ENCODE data around the gene SH2D4B. TPM values are rescaled to one million over a fixed set of nuclear protein-coding genes. Genes with fewer than 3 reads are reported as not detected.

Gene SH2D4B
- total RNA-seq, 4 donors from 2014 or later = not detected

DNA sequence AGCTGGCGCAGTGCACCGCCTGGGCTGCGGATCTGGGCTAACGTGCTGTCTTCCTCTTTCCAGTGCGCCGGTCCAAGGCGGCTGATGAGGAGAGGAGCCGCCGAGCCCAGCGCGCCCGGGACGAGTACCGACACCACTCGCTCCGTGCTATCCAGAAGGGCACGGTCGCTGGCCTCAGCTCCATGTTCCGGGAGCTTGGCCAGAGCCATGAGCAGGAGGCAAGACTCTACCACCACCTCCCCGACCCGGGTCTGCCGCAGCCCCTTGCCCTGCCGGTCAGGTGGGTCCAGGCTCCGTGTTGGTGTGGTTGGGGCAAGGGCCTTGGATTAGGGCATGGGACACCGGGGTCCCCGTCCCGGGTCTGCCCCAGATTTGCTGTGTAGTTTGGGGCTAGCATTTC lies 65.8 kb downstream of the SH2D4B start:
- WGBS, 2 donors = 94% methylated on average over 27 of the region's 27 CpGs
- Histone ChIP-seq H3K36me3 (no peaks in the 10 kb centered on the region), H3K27ac (no peak overlapping the region), H3K27me3 (no peaks in the 10 kb centered on the region), H3K9me3 (no peaks in the 10 kb centered on the region), H3K4me3 (no peak overlapping the region), H3K4me1 (no peaks in the 10 kb centered on the region)
- TF ChIP-seq, protein P1, sequence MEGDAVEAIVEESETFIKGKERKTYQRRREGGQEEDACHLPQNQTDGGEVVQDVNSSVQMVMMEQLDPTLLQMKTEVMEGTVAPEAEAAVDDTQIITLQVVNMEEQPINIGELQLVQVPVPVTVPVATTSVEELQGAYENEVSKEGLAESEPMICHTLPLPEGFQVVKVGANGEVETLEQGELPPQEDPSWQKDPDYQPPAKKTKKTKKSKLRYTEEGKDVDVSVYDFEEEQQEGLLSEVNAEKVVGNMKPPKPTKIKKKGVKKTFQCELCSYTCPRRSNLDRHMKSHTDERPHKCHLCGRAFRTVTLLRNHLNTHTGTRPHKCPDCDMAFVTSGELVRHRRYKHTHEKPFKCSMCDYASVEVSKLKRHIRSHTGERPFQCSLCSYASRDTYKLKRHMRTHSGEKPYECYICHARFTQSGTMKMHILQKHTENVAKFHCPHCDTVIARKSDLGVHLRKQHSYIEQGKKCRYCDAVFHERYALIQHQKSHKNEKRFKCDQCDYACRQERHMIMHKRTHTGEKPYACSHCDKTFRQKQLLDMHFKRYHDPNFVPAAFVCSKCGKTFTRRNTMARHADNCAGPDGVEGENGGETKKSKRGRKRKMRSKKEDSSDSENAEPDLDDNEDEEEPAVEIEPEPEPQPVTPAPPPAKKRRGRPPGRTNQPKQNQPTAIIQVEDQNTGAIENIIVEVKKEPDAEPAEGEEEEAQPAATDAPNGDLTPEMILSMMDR (IDR thresholded peaks at IDR 0.05) = no peak
- TF ChIP-seq EP300 (IDR thresholded peaks at IDR 0.05) (no peak), POLR2A (IDR thresholded peaks at IDR 0.05) (no peak)
- DNase-seq (ENCODE audit: low spot score in 2 of 2) = no peak

DNA sequence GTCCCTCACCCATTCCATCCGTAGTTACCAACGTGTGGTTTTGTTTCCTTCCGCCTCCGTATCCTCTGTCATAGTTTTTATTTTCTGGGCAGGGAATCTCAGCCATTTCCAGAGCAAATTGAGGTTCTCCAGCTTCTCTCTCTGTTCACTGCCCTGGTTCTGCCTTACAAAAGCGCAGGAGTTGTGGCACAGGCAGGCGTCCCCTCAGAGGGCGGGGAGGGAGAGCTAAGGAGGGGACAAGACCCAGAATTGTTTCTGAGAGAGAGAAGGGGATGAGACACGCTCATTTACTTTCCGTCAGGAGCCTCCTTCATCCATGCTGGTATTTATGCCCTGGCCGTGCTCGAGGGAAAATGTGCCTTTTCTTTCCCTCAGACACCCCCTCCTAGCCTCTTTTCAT lies 71.0 kb downstream of the SH2D4B start:
- Histone ChIP-seq H3K9me3 (no peaks in the 10 kb centered on the region), H3K27me3 (no peaks in the 10 kb centered on the region), H3K4me3 (no peak overlapping the region), H3K36me3 (no peaks in the 10 kb centered on the region), H3K27ac (no peak overlapping the region), H3K4me1 (no peaks in the 10 kb centered on the region)
- TF ChIP-seq POLR2A (IDR thresholded peaks at IDR 0.05) (no peak), EP300 (IDR thresholded peaks at IDR 0.05) (no peak)
- TF ChIP-seq, protein P1 (IDR thresholded peaks at IDR 0.05) = no peak
- 39 to 46% methylated on average over 11 of the region's 11 CpGs for WGBS, 2 donors
- DNase-seq (ENCODE audit: low spot score in 2 of 2) = no peak

DNA sequence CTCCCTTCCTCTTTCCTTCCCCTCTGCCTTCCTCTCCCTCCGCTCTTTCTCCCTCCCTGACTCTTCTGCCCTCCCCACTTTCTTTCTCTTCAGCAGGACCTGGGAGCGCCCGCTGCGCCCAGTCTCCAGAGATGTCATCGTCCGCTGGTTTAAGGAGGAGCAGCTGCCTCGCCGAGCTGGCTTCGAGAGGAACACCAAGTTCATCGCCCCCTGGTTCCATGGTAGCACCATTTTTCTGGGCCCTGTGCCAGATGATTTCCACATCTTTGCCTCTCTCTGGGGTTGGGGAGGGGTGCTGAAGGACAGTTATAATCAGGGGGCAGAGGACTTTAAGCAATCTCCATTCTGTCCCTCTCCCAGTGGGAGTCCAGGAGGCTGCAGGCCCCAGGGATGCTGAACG lies 71.6 kb downstream of the SH2D4B start:
- 84 to 89% methylated on average over 11 of the region's 11 CpGs for WGBS, 2 donors
- no peaks in the 10 kb centered on the region for H3K27me3 ChIP-seq
- no peaks in the 10 kb centered on the region for H3K9me3 ChIP-seq
- no peak for DNase-seq (ENCODE audit: low spot score in 2 of 2)
- no peak overlapping the region for H3K4me3 ChIP-seq
- H3K36me3 ChIP-seq = no peaks in the 10 kb centered on the region
- H3K4me1 ChIP-seq = no peaks in the 10 kb centered on the region
- no peak overlapping the region for H3K27ac ChIP-seq
- TF ChIP-seq, protein P1 (IDR thresholded peaks at IDR 0.05) = no peak
- TF ChIP-seq POLR2A (IDR thresholded peaks at IDR 0.05) (no peak), EP300 (IDR thresholded peaks at IDR 0.05) (no peak)

DNA sequence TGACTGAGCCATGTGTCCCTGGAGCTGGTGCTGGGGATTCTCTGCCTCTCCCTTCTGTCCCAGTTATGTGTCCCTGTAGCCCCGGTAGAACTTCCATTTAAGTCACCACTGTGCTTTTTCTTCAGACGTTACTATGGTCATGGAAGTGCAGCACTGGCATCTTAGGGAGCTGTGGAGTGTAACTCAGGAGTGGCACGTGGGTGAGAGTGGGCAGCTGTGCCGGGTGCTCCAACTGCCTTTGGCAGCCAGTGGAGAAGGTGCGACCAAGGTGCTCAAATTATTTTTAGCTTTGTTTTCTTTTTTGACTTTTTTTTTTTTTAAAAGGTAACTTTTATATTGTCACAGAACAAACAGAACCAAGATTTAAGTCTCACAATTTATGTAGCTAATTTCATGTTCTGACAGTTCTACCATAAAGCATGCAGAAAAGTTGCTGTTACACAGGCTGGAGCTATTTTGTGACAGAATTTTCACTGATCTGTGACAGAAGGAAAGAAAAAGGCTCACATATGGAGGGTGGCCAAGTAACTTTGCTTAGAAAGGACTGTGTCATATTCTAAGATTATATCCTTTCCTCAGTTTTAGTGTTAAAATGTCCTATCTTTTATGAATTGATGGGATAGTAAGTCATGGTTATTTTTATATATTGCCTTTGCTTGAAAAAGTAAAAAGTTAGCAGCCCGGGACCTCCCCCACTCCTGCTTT lies 73.9 kb downstream of the SH2D4B start:
- Histone ChIP-seq H3K27me3 (no peaks in the 10 kb centered on the region), H3K9me3 (no peaks in the 10 kb centered on the region), H3K4me1 (no peaks in the 10 kb centered on the region), H3K27ac (no peak overlapping the region), H3K4me3 (no peak overlapping the region), H3K36me3 (no peaks in the 10 kb centered on the region)
- TF ChIP-seq POLR2A (IDR thresholded peaks at IDR 0.05) (no peak), EP300 (IDR thresholded peaks at IDR 0.05) (no peak)
- TF ChIP-seq, protein P1 (IDR thresholded peaks at IDR 0.05) = no peak
- WGBS, 2 donors = 83 to 90% methylated on average over 6 of the region's 6 CpGs
- DNase-seq (ENCODE audit: low spot score in 2 of 2) = no peak

DNA sequence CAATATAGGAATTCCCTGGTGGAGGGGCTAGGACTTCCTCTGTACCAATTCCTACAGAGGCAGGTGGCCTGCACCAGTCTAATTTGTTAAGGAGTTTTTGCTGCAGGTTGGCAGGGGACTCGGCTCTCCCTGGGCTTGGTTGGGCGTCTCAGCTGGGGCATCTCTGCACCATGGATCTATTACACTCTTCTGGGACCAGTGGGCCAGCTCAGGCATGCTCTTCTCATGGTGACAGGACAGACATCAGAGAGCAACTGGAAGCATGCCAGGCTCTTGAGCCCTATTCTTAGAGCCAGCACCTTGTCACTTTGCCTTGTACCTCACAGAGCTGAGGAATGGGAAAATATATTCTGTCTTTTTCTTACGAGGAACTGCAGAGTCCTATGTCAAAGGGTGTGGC lies 74.6 kb downstream of the SH2D4B start:
- H3K27ac ChIP-seq = no peak overlapping the region
- no peak overlapping the region for H3K4me3 ChIP-seq
- H3K27me3 ChIP-seq = no peaks in the 10 kb centered on the region
- no peaks in the 10 kb centered on the region for H3K4me1 ChIP-seq
- no peak for TF ChIP-seq POLR2A (IDR thresholded peaks at IDR 0.05)
- TF ChIP-seq, protein P1 (IDR thresholded peaks at IDR 0.05) = no peak
- no peak for TF ChIP-seq EP300 (IDR thresholded peaks at IDR 0.05)
- no peaks in the 10 kb centered on the region for H3K9me3 ChIP-seq
- no peak for DNase-seq (ENCODE audit: low spot score in 2 of 2)
- 75 to 83% methylated on average over 3 of the region's 3 CpGs for WGBS, 2 donors
- no peaks in the 10 kb centered on the region for H3K36me3 ChIP-seq

All from tibial nerve (tissue), 4 donors.